T-cell (primary cell): ENCODE data around the gene CASS4. TPM values are rescaled to one million over a fixed set of nuclear protein-coding genes. Genes with fewer than 3 reads are reported as not detected.

Source experiments
- ATAC-seq, 4 experiments: fragments of 200-7000 bp in 3 of 4; fragments of 150-1000 bp in 1 of 4; cut with Tn5 transposase; replicated peaks in 1 of 4; 1 replicate in 3 of 4; 2 replicates in 1 of 4; pipeline ENCODE4 v1.10.0; 2021; ENCODE audit warnings: moderate library complexity in 3 of 4, mild to moderate bottlenecking in 2 of 4, moderate number of reproducible peaks in 1 of 4
- CTCF ChIA-PET, 2 donors: fragments of 300-600 bp; sonication (Branson Sonifier 250); formaldehyde crosslinking; loops; one replicate each; lab custom pipeline; 2022; ENCODE audit warnings: antibody characterized with exemption in 2 of 2; lab: Charles Lee
- POLR2A ChIA-PET, 2 donors: fragments of 300-600 bp; sonication (Branson Sonifier 250); formaldehyde crosslinking; loops; one replicate each; lab custom pipeline; 2022; ENCODE audit warnings: antibody characterized with exemption in 2 of 2; lab: Charles Lee
- DNase-seq, 35 experiments: peaks; one replicate each; pipeline versions ENCODE4 v3.0.0 to v3.0.0-alpha.2; 2013 to 2023
- H3K27ac ChIP-seq: one replicate; pipeline ENCODE4 v1.5.1; 2013; ENCODE audit warnings: low read length
- H3K27me3 ChIP-seq, 2 experiments: replicated peaks in 1 of 2; 1 replicate in 1 of 2; 2 replicates in 1 of 2; pipeline versions ENCODE4 v1.6.1 to v1.7.0; 2013; ENCODE audit warnings: low read length in 1 of 2, mixed read lengths in 1 of 2; ENCODE audit not compliant: control insufficient read depth in 2 of 2, insufficient read depth in 2 of 2; ENCODE audit errors: extremely low read depth in 1 of 2
- H3K36me3 ChIP-seq, 2 donors: 1 replicate in 1 of 2; 2 replicates in 1 of 2; pipeline versions ENCODE4 v1.6.1 to v1.7.0; 2013; ENCODE audit warnings: low read length in 1 of 2; ENCODE audit not compliant: control insufficient read depth in 2 of 2, insufficient read depth in 1 of 2; ENCODE audit errors: extremely low read depth in 1 of 2
- H3K4me1 ChIP-seq, 2 experiments: 1 replicate in 1 of 2; 2 replicates in 1 of 2; pipeline versions ENCODE4 v1.6.1 to v1.7.0; 2013; ENCODE audit warnings: low read length in 2 of 2, mixed read lengths in 1 of 2; ENCODE audit not compliant: insufficient read depth in 2 of 2, control insufficient read depth in 1 of 2; ENCODE audit errors: extremely low read depth in 1 of 2
- H3K4me3 ChIP-seq, 2 donors: 1 replicate in 1 of 2; 2 replicates in 1 of 2; pipeline versions ENCODE4 v1.5.1 to v1.7.0; 2013; ENCODE audit warnings: mild to moderate bottlenecking in 2 of 2, low read length in 1 of 2, moderate library complexity in 1 of 2; ENCODE audit not compliant: control insufficient read depth in 1 of 2; ENCODE audit errors: extremely low read depth in 1 of 2
- H3K9me3 ChIP-seq: 2 replicates; pipeline ENCODE4 v1.7.0; 2013
- H3K27ac Mint-ChIP-seq, 2 donors: one replicate each; pipeline ENCODE4 v1.8.0; 2020 to 2021; ENCODE audit warnings: mild to moderate bottlenecking in 2 of 2, mixed read lengths in 2 of 2
- H3K27me3 Mint-ChIP-seq, 2 donors: one replicate each; pipeline ENCODE4 v1.8.0; 2021 to 2022; ENCODE audit warnings: mixed read lengths in 2 of 2
- H3K36me3 Mint-ChIP-seq: one replicate; pipeline ENCODE4 v1.8.0; 2021; ENCODE audit warnings: mixed read lengths
- H3K4me1 Mint-ChIP-seq, 3 donors: one replicate each; pipeline ENCODE4 v1.8.0; 2020 to 2022; ENCODE audit warnings: mixed read lengths in 3 of 3, mild to moderate bottlenecking in 1 of 3
- H3K4me3 Mint-ChIP-seq, 3 donors: one replicate each; pipeline ENCODE4 v1.8.0; 2020 to 2022; ENCODE audit warnings: mild to moderate bottlenecking in 3 of 3, mixed read lengths in 3 of 3, moderate library complexity in 3 of 3
- H3K9me3 Mint-ChIP-seq, 3 donors: one replicate each; pipeline ENCODE4 v1.8.0; 2020 to 2022; ENCODE audit warnings: mixed read lengths in 3 of 3
- WGBS: methylation state at CpG from one replicate; pipeline ENCODE4 v1.1.5; 2013; ENCODE audit warnings: missing lambda C conversion rate; ENCODE audit not compliant: insufficient coverage; 5-methylcytosine and 5-hydroxymethylcytosine counted together
- total RNA-seq, 35 experiments: library from RNA in 6 of 35; stranded (reverse) in 6 of 35; fragments of 120-200 nt in 1 of 35; gene quantifications; one replicate each; pipeline versions ENCODE4 v1.2.1 to v1.2.4 and lab custom pipeline; 2013 to 2026

Gene CASS4
- total RNA-seq, 5 donors from 2014 or later (not counting 1 experiment from before 2014, with no cell fraction given): 8.0 to 13.8 (median 11.2) TPM

DNA sequence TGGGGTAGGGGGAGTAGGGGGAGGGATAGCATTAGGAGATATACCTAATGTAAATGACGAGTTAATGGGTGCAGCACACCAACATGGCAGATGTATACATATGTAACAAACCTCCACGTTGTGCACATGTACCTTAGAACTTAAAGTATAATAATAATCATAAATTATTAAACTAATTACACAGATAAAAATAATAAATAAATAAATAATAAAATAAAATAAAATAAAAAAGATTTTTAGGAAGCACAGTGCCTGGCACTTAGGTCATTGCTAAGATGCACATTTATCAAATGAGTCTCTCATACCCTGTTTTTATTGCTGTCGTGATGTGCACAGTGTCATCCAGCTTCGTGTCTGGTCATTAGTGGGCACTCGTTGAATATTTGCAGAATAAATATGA is 37.4 kb downstream of the CASS4 start:
- ChIA-PET CTCF (no interaction called here), POLR2A (no interaction called here)
- Histone ChIP-seq H3K9me3 (no peaks in the 10 kb centered on the region), H3K4me1 (peaks cover 0 to 4% of the 10 kb centered on the region in 2 experiments), H3K27me3 (no peaks in the 10 kb centered on the region), H3K27ac (no peak overlapping the region), H3K4me3 (no peak overlapping the region), H3K36me3 (peaks cover 5 to 26% of the 10 kb centered on the region in 2 donors)
- Mint-ChIP-seq H3K36me3 (peaks cover 50% of the 10 kb centered on the region), H3K9me3 (no peaks in the 10 kb centered on the region), H3K27me3 (no peaks in the 10 kb centered on the region), H3K4me3 (no peak overlapping the region), H3K27ac (no peak overlapping the region), H3K4me1 (peaks cover 0 to 21% (median 3%) of the 10 kb centered on the region in 3 donors)
- WGBS: no CpG with 5 or more reads among the region's 5 CpGs
- no peak for ATAC-seq
- no peak for DNase-seq

DNA sequence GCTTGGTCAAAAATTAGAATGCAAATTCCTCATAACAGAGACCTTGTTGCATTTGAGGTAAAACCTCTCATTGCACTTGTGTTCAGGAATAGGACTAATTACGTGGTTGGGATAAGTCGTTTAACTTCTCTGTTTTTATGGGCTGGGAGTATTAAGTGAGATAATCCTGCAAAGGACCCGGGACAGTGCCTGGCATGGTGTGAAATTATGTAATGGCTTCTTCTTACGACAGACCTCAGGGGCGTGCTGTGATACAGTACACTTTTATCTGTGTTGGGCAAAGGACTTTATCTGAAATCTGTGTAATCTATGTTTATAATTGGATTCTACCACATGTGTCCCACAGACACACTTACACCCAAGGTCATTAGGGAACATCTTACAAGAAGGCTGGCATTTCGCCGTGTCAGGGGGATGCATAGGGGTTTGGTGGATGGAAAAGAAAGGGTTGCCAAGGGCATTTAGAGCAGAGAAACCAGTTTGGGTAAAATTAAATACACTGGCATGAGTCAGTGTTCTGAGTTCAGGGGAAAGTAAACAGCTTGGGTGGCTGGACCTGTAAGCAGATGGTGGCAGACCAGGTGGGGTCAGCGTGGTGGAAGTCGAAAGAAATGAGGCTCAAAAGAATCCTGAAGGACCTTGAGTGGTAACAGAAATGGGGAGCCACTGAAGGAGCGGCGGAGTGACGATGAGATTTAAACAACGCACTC is 39.2 kb downstream of the CASS4 start:
- H3K4me1 ChIP-seq: peaks cover 0 to 4% of the 10 kb centered on the region in 2 experiments
- H3K9me3 Mint-ChIP-seq: no peaks in the 10 kb centered on the region
- H3K36me3 Mint-ChIP-seq: peaks cover 49% of the 10 kb centered on the region
- DNase-seq: no peak
- no peak overlapping the region for H3K4me3 ChIP-seq
- no peak for ATAC-seq
- 92% methylated on average over 11 of the region's 13 CpGs for WGBS
- H3K36me3 ChIP-seq: peaks cover 0 to 22% of the 10 kb centered on the region in 2 donors
- H3K4me3 Mint-ChIP-seq: no peak overlapping the region
- no peaks in the 10 kb centered on the region for H3K27me3 ChIP-seq
- no peak overlapping the region for H3K27ac ChIP-seq
- ChIA-PET CTCF (no interaction called here), POLR2A (no interaction called here)
- H3K27me3 Mint-ChIP-seq: no peaks in the 10 kb centered on the region
- H3K27ac Mint-ChIP-seq: peak overlapping the region in 1 of 2 donors; percentile 0
- no peaks in the 10 kb centered on the region for H3K9me3 ChIP-seq
- H3K4me1 Mint-ChIP-seq: peaks cover 0 to 27% (median 10%) of the 10 kb centered on the region in 3 donors

- H3K4me3 ChIP-seq: no peak overlapping the region
- Mint-ChIP-seq H3K27me3 (no peaks in the 10 kb centered on the region), H3K27ac (no peak overlapping the region), H3K36me3 (peaks cover 52% of the 10 kb centered on the region), H3K4me1 (peaks cover 0 to 27% (median 10%) of the 10 kb centered on the region in 3 donors), H3K4me3 (no peak overlapping the region), H3K9me3 (no peaks in the 10 kb centered on the region)
- CTCF ChIA-PET: no interaction called here
- POLR2A ChIA-PET: no interaction called here
- no peak overlapping the region for H3K27ac ChIP-seq
- ATAC-seq: no peak
- H3K9me3 ChIP-seq: no peaks in the 10 kb centered on the region
- WGBS: no CpG with 5 or more reads among the region's 5 CpGs
- peaks cover 0 to 4% of the 10 kb centered on the region in 2 experiments for H3K4me1 ChIP-seq
- H3K27me3 ChIP-seq: no peaks in the 10 kb centered on the region
- H3K36me3 ChIP-seq: peaks cover 0 to 17% of the 10 kb centered on the region in 2 donors
- DNase-seq: no peak
Observed at GRCh38 chr20:56453352-56453751, 41.3 kb downstream of the CASS4 start.

DNA sequence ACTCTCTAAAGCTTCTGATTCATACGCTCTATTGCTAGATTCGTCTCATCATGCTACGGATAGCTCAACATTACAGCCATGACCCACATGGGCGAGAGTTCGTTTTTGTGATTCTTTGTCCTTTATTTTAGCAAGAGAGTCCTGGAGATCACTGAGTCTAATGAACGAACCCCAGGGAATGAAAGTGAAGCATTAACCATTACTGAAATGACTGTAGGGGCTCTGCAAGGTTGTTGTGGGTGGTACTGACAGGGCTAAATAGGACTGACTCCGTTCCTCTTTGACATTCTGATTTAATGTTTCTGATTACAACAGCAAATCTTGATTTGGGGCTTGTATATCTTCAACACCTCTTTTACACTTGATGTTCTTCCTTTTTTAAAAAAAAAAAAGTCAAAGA is 42.7 kb downstream of the CASS4 start:
- Mint-ChIP-seq H3K4me3 (no peak overlapping the region), H3K27me3 (no peaks in the 10 kb centered on the region), H3K4me1 (peaks cover 7 to 29% (median 14%) of the 10 kb centered on the region in 3 donors), H3K9me3 (no peaks in the 10 kb centered on the region), H3K36me3 (peaks cover 53% of the 10 kb centered on the region), H3K27ac (peak overlapping the region; percentile 76 to 84)
- Histone ChIP-seq H3K4me1 (peaks cover 0 to 4% of the 10 kb centered on the region in 2 experiments), H3K36me3 (peaks cover 5 to 22% of the 10 kb centered on the region in 2 donors), H3K9me3 (no peaks in the 10 kb centered on the region), H3K27ac (no peak overlapping the region), H3K27me3 (no peaks in the 10 kb centered on the region), H3K4me3 (no peak overlapping the region)
- no peak for ATAC-seq
- 53% methylated on average over 6 of the region's 7 CpGs for WGBS
- POLR2A ChIA-PET: interaction anchor here in 1 of 2 donors (0.5 kb wide), 1 partner anchor 970 kb away, joined by 8 read pairs; no protein-coding TSS in a partner anchor
- CTCF ChIA-PET: no interaction called here
- DNase-seq: no peak

DNA sequence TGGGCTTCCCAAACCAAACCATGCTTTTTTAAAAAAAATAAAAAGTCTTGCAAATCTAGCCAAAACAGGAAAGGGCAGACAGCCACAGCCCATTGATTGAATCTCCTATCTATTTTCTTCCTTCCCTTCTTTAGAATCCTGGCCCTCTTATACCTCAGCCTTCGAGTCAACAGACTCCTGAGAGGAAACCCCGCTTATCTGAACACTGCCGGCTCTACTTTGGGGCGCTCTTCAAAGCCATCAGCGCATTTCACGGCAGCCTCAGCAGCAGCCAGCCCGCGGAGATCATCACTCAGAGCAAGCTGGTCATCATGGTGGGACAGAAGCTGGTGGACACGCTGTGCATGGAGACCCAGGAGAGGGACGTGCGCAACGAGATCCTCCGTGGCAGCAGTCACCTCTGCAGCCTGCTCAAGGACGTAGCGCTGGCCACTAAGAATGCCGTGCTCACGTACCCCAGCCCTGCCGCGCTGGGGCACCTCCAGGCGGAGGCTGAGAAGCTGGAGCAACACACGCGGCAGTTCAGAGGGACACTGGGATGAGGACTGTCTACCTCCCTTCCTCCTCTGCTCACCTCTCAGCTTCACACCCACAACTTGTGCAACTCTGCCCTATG is 46.3 kb downstream of the CASS4 start:
- H3K36me3 ChIP-seq: peaks cover 5 to 14% of the 10 kb centered on the region in 2 donors
- H3K9me3 Mint-ChIP-seq: no peaks in the 10 kb centered on the region
- peaks cover 34% of the 10 kb centered on the region for H3K36me3 Mint-ChIP-seq
- no peaks in the 10 kb centered on the region for H3K27me3 Mint-ChIP-seq
- DNase-seq: no peak
- 93% methylated on average over 21 of the region's 22 CpGs for WGBS
- no peak overlapping the region for H3K4me3 ChIP-seq
- no peak overlapping the region for H3K27ac ChIP-seq
- CTCF ChIA-PET: no interaction called here
- POLR2A ChIA-PET: interaction anchor here in 1 of 2 donors (0.9 kb wide), 1 partner anchor 46 kb away, joined by 5 read pairs; the partner anchor contains the start of gene CASS4
- no peaks in the 10 kb centered on the region for H3K9me3 ChIP-seq
- H3K27ac Mint-ChIP-seq: peak overlapping the region; percentile 58 to 73
- no peaks in the 10 kb centered on the region for H3K27me3 ChIP-seq
- no peak for ATAC-seq
- H3K4me1 Mint-ChIP-seq: peaks cover 22 to 50% (median 29%) of the 10 kb centered on the region in 3 donors
- H3K4me1 ChIP-seq: peaks cover 2 to 23% of the 10 kb centered on the region in 2 experiments
- no peak overlapping the region for H3K4me3 Mint-ChIP-seq

DNA sequence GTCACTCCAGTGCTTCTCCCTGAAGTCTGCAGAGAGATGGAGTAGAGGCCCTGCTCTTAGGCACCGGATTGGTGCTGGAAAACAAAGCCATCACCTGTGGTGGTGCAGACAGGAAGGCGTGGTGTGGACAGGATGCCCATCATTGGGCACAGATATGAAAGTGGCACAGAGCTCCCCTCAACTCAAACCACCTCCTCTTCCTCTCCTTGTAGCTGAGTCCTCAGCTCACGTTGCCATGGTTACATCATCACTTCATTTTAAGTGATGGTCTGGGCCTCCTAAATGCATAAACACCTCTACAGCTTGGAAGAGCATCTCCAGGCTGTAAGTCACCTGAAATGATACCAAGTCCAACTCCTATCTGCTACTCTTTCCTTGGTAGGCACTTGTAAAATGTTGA is 48.4 kb downstream of the CASS4 start:
- Histone ChIP-seq H3K9me3 (no peaks in the 10 kb centered on the region), H3K27me3 (no peaks in the 10 kb centered on the region), H3K4me1 (peaks cover 8 to 34% of the 10 kb centered on the region in 2 experiments), H3K27ac (peak overlapping the region; percentile 86), H3K4me3 (no peak overlapping the region), H3K36me3 (peaks cover 5 to 7% of the 10 kb centered on the region in 2 donors)
- H3K9me3 Mint-ChIP-seq: no peaks in the 10 kb centered on the region
- ChIA-PET POLR2A (interaction anchor here in 1 of 2 donors (0.7 kb wide), 1 partner anchor 48 kb away, joined by 5 read pairs; no protein-coding TSS in a partner anchor), CTCF (interaction anchor here in 1 of 2 donors (0.5 to 1.1 kb wide), 6 partner anchors 39 to 80 kb away, joined by 3 to 6 read pairs (median 3); no protein-coding TSS in a partner anchor)
- peak overlapping the region; percentile 82 to 84 for H3K27ac Mint-ChIP-seq
- peaks cover 31 to 45% (median 32%) of the 10 kb centered on the region in 3 donors for H3K4me1 Mint-ChIP-seq
- ATAC-seq: peak; percentile 85 to 97 (median 90)
- WGBS: 11% methylated on average over 1 of the region's 3 CpGs
- peaks cover 20% of the 10 kb centered on the region for H3K36me3 Mint-ChIP-seq
- peak in 33 of 35 experiments; percentile 19 to 82 (median 57) for DNase-seq
- H3K4me3 Mint-ChIP-seq: no peak overlapping the region
- H3K27me3 Mint-ChIP-seq: no peaks in the 10 kb centered on the region
